GM10847 (cell line): ENCODE results near the gene LIPC.

Experiments
- POLR2A ChIP-seq: IDR thresholded peaks from 2 replicates; pipeline ENCODE4 v1.6.1; 2011; ENCODE audit not compliant: insufficient read length; ENCODE audit errors: extremely low read depth

The LIPC gene

GRCh38 chr15:58453931-58454793 is 22.4 kb downstream of the LIPC start:
- TF ChIP-seq POLR2A = no peak

DNA sequence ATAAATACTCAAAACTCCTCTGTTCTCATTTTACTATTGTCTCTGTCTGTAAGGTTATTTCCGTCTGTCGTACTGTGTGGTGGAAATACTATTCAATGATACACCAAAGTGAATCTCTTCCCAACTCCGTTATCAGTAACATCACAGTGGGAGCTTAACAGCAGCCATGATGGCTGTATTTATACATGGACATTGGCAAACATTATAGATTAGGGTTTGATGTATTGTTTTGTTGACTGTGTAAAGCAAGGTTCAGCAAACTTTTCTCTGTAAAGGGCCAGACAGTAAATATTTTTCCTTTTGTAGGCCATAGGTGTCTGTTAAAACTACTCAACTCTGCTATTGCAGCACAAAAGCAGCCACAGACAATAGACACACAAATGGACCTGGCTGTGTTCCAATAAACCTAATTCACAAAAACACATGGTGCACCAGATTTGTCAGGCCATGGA is 23.2 kb downstream of the LIPC start:
- TF ChIP-seq POLR2A = no peak

DNA sequence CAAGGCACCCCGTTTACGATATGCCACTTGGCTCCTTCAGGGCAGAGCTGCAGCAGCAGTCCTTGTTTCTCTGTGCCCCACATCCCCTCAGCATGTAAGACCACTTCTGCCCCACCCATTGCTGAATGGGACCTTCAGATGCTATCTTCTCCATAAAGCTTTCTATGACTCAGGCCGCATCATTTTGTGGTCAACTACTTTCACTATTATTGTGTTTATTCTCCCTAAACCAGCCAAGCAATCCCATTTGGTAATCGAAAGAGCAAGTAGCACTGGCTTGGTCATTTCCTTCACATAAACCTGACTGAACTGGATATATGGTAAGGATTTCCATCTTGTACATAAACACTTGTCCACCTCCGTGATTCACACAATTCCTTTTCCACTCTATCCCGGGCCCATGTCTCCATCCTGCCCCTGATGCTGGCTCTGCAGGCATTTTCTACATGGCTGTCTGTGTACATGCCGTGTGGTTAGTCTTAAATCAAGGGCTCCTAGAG is 25.7 kb downstream of the LIPC start:
- TF ChIP-seq POLR2A = no peak

DNA sequence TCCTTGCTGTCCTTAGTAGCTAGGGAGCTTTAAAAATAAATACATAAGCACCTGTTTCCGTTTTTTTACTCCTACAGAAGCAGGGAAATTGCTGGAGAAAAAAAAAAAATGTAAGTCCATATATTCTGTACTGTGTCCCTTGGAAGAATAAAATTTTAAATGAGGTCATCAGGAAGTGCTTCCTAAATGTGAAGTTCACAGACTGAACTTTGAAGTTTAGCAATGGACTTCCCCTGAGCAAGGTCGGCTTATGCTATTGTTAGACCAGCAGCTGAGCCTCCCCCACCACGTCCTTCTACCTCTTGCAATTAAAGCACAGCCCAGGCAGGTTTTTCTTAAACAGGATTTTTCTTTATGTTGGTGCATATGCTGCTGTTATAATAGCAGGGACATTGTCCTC is 26.3 kb downstream of the LIPC start:
- TF ChIP-seq POLR2A = no peak

DNA sequence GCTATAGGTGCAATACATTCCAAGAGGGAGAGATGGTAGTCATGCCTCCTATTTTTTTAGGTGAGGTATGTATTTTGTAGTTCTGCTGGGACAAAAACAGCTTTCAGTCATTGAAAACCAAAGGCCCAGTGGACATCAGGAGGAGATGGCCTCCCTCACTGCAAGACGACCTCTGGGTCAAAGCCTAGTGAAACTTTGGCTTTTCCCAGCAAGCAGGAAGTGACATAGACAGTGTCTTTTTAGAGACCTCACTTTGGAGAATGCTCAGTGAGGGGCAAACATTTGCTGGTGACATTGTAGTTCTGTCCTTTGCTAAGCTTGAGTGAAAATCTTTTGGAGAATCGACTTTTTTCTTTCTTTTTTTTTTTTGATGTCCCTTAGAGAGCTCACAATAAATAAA is 27.3 kb downstream of the LIPC start:
- TF ChIP-seq POLR2A = no peak

- no peak for TF ChIP-seq POLR2A
Measured at GRCh38 chr15:58459560-58459959, 27.8 kb downstream of the LIPC start.

DNA sequence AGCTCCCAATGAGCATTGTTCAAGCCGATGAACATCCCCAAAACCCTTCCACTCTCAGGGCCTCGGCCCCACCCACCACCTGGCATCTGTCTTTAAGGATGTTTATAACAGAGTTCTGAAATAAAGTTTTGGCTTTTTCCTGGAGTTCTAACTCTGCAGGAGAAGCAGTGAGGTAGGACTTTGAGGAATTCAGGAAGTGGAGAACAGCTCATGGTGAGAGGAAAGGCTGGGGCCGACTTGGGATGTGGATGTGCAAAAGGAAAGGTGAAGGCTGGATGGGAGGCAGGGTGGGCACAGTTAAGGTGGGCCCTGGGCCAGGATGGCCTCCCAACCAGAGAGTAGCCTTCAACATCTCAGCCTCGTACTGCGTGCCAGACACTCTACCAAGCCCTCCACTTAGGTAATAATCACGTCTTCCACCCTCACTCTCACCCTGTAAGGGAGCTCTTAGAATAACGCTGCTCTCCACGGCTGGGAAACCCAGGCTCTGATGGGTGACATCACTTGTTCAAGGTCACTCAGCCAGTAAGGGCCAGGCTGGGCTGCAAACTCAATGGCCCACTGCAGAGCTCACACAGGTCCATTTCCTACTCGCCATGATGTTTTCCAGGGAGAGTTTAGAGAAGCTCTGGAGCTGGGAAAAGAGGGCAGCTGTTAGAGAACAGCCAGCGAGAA is 28.5 kb downstream of the LIPC start:
- TF ChIP-seq POLR2A = no peak

GRCh38 chr15:58460872-58461271 is 29.1 kb downstream of the LIPC start:
- TF ChIP-seq POLR2A = no peak

GRCh38 chr15:58462547-58462946 is 30.8 kb downstream of the LIPC start:
- TF ChIP-seq POLR2A = no peak

DNA sequence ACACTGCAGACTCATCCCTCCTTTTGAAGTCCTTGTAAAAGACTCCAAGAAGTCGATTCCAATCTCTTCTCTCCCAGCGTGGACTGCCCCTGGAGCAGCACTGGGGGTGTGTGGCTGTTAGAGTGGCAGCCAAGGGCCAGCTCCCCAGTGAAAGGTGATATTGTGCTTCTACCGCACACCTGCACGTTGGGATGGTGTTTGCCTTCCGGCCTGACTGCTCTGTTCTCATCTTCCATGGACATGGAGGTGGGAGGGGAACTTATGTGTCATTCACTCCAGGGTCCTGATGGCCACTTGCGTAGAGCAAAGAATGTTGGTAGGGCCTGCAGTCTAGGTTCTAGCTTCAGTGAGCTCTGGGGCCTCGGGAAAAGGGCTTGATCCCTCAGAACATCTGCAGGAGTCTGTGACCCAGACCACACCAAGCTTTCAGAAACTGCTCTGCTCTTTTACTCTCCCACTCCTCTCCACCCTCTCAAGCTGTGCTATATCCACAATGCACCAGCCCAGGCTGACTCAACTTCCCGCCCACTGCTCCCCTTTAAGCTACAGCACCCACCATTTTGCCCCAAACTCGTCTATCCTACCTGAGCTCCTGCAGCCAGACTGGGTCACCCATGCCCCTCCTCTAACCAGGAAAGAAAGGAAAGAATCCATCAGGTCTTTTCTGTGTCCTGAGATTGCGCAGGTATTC is 31.3 kb downstream of the LIPC start:
- TF ChIP-seq POLR2A = no peak

DNA sequence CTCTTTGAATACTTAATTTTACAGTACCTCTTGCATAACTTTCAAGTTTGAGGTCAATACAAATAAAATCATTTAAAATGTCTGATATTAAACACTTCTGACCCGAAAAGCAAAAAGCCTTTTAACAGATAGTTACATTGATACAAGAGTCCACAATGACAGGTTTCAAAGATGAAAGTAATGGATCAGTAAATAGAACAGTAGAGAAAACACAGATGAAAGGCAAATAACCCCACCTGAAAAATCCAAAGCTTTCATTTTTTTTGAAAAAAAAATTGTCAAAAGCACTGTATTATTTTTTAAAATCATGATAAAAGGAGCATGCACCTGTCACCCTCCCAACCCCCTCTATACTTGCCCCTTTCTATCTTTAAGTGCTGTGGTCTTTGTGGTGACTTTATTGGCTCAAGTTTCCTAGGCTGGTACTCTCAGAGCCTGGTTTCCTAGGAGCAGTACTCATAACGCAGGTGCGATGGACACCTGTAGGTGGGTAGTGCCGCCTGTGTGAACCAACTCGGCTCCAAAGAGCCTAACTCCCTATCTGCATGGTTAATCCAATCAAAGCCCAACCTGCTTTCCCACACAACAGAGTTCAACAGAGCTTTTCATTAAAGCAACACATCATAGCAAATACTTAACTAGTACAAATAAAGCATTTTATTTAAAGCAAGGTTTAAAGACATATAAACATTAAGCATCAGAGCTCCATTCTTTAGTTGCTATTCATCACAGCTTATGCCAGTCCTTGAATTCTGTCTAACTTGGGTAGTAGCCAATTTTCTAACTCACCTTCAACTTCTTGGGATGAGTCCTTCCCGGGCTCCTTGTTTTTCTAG is 32.2 kb downstream of the LIPC start:
- no peak for TF ChIP-seq POLR2A

- no peak for TF ChIP-seq POLR2A
Measured at GRCh38 chr15:58465070-58465469, 33.3 kb downstream of the LIPC start.

- no peak for TF ChIP-seq POLR2A
Measured at GRCh38 chr15:58465866-58466517, 34.2 kb downstream of the LIPC start.

GRCh38 chr15:58466566-58466965 is 34.8 kb downstream of the LIPC start:
- no peak for TF ChIP-seq POLR2A
